ENCODE results near the gene ADAM12.

- no peak for TF ChIP-seq POLR2A (IDR thresholded peaks at IDR 0.05; ENCODE audit: low read depth)
- no peak for TF ChIP-seq CTCF (IDR thresholded peaks at IDR 0.05)
- TF ChIP-seq EP300 (IDR thresholded peaks at IDR 0.05) = no peak
- TF ChIP-seq POLR2AphosphoS5 (IDR thresholded peaks at IDR 0.05) = no peak
These were observed 182.6 kb downstream of the ADAM12 start for GRCh38 chr10:126205486-126206205.
